GM21619 (cell line): ENCODE results near the gene RASA3.

Experiments used
- ATAC-seq: cut with Tn5 transposase; IDR thresholded peaks from one replicate; pipeline ENCODE4 v1.9.1; 2021; ENCODE audit not compliant: unreplicated experiment

Gene RASA3

DNA sequence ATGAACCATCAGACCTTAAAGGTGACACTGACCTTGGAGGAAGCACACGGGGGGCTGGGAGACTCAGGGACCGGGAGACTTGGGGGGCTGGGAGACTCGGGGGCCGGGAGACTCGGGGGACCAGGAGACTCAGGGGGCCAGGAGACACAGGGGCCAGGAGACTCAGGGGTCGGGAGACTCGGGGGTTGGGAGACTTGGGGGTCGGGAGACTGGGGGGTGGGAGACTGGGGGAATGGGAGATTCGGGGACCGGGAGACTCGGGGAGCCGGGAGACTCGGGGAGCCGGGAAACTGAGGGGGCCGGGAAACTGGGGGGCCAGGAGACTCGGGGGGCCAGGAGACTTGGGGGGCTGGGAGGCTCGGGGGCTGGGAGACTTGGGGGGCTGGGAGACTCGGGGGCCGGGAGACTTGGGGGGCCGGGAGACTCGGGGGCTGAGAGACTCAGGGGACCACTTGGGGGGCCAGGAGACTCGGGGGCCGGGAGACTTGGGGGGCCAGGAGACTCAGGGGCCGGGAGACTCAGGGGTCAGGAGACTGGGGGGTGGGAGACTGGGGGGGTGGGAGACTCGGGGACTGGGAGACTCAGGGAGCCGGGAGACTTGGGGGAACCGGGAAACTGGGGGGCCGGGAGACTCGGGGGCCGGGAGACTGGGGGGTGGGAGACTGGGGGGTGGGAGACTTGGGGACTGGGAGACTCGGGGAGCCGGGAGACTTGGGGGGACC, 62.9 kb downstream of the RASA3 start:
- no peak for ATAC-seq

- ATAC-seq = no peak
Measured at GRCh38 chr13:114068656-114069318, 63.6 kb downstream of the RASA3 start.

- no peak for ATAC-seq
Measured at GRCh38 chr13:114067886-114068651, 64.4 kb downstream of the RASA3 start.

GRCh38 chr13:114067381-114067885, 65.0 kb downstream of the RASA3 start:
- peak; percentile 57 for ATAC-seq

GRCh38 chr13:114066956-114067355, 65.5 kb downstream of the RASA3 start:
- no peak for ATAC-seq

DNA sequence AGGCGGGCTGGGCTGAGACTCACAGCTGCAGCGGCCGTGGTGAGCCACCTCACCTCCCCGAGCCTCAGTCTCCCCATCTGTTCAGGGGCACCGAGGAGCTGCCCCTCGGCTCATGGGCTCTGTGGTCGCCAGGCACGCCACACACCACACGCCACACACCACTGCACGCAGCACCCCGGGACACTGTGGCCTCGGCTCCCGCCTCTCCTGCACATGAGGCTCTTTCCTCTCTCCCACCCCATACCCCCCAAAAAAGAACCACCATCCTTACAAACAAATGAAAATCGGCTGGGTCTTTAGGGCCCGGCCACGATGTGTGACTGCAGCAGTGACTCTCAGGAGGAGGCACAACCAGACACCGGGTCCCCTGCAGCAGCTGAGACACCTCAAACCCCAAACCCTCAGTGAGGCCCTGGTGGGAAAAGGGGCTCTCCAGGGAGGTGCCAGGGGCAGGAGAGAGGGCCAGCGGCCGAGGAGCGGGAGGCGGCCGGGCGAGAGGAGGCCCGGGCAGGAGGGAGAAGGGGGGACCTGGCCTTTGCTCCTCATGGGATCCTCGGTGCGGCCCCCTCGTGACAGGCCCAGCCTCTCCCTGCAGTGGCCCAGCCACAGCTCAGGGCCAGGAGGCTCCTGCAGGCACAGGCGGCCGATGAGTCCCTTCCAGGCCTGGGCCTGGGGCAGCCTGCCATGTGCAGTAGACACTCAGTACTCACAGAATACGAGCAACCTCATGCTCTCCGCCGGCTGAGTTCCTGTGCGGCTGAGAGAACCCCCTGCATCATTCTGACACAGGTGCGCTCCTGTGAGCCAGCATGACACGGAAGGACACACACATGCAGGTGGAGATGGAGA, 66.3 kb downstream of the RASA3 start:
- peak; percentile 3 for ATAC-seq

- peak; percentile 38 for ATAC-seq
Measured at GRCh38 chr13:114065141-114065925, 67.1 kb downstream of the RASA3 start.

- no peak for ATAC-seq
Measured at GRCh38 chr13:114064450-114065140, 67.8 kb downstream of the RASA3 start.

GRCh38 chr13:114063545-114064449, 68.6 kb downstream of the RASA3 start:
- no peak for ATAC-seq

DNA sequence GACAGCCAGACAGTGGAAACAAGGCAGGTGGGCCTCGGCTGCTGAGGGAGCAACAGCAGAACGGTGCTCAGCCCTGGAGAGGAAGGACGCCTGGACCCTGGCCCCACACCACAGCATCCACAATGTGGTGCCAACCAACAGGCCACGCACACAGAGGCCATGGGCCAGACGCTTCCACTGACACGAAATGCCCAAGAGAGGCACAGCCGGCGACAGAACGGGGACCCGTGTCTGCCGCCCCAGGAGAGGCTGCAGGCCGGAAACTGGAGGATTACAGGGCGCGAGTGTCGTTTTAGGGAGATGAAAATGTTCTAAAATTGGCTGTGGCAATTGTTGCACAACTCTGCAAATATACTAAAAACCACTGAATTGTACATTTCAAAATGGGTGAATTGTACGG, 69.7 kb downstream of the RASA3 start:
- no peak for ATAC-seq

DNA sequence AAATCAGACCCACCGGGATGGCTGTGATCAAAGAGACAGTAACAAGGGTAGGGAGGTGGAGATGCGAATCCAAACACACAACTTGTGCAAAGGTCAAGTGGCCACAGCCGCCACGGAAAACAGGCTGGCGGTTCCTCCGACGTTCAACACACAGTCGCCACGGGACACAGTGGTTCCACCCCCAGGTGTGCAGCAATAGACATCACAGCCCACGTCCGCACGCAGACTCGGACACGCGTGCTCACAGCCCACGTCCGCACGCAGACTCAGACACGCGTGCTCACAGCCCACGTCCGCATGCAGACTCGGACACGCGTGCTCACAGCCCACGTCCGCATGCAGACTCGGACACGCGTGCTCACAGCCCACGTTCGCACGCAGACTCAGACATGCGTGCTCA, 70.1 kb downstream of the RASA3 start:
- ATAC-seq = no peak

DNA sequence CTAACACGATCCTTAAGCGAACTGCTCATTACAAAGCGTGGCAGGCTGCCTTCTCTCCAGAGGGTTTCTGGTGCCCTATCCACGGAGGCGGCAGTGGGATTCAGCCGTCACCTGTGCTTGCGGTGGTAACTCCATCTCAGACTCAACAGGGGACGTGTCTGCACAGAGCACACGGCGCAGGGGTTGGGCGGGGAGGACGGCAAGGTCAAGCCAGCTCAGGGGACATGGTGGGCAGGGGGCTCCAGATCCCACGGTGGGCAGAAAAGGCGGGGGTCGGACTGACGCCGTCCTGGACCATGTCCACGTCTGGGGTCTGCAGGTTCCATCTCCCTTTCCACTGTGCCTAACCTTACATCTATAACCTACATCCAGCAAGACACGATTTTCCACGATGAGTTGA, 70.7 kb downstream of the RASA3 start:
- no peak for ATAC-seq

DNA sequence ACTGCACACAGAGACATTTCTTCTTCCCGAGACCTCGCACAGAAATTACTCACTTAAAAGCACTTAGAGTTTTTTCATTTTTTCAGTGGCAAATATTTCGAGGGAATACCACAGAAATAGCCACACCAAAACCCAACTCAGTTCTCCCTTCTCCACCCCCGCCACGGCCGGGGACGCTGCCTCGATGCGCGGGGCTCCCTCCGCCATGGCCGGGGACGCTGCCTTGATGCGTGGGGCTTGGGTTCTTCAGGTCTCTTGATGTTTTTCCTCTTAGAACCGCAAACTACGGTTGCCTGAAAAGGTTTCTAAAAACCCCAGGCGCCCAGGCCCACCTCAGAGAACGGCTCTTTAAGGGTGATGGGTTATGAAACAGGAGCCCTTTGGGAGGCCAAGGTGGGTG, 71.4 kb downstream of the RASA3 start:
- no peak for ATAC-seq

- no peak for ATAC-seq
Measured at GRCh38 chr13:114059946-114060860, 72.2 kb downstream of the RASA3 start.

DNA sequence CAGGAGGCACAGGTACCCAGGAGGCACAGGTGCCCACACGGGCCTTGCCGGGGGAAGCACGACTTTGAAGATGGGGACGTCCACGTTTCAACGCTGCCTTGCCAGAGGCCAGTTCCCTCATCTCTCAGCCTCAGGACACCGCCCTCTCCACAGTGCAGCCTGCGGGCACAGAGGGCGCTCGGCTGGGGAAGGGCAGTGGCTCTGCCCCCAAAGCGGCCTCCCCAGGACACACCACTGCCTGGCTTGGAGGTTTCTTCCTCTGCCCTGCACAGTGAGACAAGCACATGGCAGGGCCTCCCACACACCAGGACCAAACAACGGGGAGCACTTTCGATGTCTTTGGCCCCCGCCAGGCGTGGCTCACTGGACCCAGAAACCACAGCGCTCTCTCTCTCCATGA, 73.0 kb downstream of the RASA3 start:
- no peak for ATAC-seq

DNA sequence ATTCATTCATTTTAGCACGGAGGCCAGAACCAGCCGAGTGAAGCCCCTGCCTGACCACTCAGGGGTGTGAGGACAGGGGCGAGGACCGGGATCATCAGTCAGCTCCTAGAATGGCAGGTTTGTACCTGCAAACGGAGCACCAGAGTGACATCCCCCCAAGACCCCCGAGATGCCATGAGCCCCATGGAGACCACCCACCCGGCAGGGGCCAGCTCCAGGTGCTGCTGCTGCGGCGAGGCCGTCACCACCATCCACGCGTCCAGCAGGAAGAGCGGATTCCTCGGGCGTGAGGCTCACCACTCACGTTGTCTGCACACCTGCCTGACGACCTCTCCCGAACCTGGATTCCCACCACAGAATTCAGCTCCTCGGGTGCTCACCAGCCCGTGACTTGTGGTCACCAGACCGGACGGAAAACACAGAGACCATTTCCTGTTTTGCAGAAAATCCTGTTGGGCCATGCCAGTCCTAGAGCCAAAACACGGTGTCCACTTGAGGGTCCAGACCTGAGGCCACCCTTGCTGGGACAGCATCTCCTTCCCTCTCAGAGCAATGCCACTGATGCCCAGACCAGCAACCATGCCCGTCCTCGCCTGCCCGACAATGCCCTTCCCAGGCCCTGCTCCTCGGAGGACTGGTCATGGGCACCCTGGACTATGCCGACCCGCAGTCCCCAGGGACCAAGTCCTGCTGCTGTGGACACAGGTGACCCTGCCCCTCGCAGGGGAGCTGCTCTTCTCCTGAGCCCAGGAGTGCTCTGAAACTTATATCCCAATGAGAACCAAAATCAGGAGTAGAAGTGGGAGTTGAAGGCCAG, 74.2 kb downstream of the RASA3 start:
- no peak for ATAC-seq
